ENCODE measurements around the gene SLC16A8.
"Not testable (repeated sequence)": the region's sequence is repeated elsewhere in the genome, so short reads cannot be mapped to it uniquely, and the experiment has no call there.

The SLC16A8 gene

DNA sequence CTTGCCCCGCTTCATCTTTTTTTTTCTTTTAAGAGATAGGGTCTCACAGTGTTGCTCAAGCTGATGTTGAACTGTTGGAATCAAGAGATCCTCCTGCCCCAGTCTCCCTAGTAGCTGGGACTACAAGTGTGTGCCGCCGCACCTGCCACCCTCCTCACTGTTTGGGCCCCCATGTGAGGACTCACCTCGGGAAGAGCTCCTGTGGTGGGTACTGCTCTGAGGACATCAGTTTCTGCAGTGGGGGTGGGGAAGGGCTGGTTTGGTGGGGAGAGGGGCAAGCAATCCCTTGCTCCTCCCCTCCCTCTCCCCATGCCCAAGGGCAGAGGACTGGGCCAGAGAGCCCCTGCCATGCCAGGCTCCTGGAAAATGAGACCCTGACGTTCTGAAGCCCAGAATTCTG is 1.5 kb upstream of the SLC16A8 start:
- DNase-seq = no peak

DNA sequence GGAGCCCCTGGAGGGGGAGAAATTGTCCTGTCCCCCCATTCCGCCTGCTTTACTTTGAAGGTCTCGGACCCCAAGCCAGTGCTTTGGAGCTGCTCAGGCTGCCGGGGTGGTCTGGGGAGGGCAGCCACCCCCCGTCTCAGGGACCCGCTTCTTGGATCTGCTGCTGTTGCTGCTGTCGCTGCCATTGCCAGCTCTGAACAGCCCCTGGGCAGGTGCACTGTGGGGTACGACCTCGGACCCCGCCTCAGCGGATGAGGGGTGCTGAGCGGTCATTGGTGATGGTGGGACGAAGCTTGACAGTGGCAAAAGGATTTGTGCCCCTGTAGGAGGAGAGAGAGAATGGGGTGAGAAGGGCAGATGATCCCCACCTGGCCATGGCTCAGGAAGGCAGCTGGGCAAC is 1.1 kb upstream of the SLC16A8 start:
- no peak for DNase-seq

DNA sequence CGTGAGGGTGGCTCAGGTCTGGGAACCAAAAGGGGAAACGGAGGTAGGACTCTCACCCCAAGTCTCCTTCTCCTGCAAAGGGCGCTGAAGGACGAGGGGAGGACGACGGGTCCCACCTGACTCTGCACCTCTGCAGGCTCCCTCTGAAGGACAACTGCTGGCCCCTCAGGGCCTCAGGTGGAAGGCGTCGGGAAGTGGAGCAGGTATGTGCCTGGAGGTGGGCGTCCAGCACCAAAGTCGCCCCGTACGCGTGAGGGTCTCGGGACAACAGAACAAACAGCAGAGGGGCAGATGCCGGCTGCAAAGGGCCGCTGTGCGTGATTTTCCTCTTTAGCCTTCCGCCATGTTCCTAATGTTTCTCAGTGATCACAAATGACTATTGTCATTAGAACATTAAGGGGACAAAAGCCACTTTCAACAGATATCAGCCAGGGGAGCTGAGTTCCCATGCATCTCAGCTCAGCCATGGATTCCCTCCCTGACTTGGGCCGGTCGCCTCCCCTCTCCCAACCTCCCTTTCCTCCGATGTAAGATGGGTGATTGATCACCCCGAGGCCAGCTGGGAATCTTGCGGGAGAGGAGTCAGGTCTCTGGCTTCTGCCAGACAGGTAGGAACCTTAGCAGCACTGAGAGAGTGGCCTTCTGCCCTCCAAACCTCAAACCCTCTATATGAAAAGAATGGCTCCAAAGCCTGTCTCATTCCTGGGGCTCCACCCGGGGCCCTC is 836 bp downstream of the SLC16A8 start:
- DNase-seq = no peak

DNA sequence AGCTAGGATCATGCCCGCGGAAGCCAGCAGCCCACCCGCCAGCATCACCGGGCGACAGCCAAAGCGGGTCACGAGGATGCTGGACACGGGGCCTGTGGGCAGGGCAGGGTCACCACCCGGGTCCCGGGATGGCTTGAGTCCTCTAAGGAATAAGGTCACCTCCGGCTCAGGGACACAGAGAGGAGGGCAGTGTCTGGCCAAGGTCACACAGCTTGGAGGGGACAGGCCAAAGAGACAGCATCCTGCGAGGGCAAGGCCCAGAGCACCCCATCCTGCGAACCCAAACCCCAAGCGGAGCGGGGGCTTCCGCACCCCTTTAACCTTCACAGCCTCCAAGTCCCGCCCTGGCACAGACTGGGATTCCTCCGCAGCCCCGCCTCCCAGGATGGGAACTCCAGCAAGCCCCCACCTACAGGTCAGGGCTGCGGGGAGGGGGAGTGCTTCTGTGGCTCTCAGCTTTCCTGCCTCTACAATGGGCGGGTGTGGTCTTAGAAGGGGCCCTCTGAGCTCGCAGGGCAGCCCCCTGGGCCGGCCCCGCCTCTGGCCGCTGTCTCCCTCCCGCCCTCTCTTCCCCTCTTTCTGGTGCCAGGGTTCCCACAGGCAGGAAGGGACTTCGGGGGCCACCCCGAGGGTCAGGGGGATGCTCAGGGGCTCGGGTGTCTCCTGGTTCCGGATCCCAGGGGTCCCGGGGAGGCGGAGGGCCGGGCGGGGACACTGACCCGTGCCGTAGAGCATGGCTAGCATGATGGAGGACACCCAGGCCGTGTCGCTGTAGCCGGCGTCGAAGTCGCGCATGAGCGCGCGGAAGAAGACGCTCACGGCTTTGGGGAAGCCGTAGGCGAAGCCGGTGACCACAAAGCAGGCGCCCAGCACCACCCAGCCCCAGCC is 1.8 kb downstream of the SLC16A8 start:
- DNase-seq = peak; percentile 43

DNA sequence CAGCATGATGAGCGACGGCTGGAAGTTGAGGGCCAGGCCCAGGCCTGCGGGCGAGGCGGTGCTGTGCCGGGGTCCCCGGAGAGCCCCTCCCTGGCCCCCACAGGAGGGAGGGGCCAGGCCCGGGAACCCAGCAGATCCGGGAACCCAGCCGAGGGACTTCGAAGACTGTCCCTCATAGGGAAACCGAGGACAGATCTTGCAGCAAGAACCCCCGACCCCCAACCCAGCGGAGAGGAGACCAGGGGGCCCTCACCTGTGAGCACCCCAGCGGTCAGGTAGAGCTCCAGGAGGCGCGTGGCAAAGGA is 2.4 kb downstream of the SLC16A8 start:
- DNase-seq = no peak

DNA sequence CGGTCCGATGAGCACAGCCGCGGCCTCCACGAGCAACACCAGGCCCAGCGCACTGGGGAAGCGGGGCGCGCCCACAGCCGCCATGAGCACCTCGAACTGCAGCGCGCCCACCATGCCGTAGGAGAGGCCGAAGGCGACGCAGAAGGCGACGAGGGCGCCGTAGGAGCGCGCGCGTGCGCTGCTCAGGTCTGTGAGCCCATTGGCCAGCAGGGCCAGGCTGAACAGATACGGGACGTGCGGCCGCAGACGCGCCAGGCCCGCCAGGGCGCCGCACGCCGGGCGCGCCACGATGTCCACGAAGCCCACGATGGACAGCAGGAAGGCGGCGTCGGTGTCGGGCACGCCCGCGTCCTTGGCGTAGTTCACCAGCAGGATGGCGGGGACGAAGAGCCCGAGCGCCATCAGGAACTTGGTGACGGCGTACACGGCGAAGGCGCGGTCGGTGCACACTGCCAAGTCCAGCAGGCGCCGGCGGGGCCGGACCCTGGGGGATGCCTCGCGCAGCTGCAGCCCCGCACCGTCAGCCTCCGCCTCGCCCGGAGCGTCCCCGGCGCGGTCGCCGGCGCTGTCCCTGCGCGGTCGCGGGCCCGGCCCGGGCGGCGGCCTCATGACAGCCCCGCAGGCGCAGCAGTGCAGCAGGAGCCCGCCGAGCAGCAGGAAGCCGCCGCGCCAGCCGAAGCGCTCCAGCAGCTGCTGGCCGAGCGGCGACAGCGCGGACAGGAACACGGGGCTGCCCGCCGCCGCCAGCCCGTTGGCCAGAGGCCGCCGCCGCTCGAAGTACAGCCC is 2.9 kb downstream of the SLC16A8 start:
- DNase-seq = peak; percentile 48

DNA sequence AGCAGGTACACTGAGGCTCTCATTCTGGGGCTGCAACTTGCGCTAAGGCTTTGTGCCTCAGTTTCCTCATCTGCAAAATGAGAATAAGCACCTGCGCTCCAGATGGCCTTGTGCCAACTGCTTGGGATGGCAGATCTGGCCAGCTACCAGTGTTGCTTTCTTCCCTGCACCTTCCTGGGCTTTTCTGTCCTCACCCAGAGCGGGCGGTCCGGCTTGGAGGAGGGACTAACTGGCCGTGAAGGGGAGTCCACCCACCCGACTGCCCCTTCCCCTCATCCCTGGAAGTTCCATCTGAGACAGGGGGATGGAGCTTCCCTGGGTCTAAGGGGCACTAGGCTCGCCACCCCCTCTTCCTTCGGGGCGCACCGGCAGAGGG is 3.5 kb downstream of the SLC16A8 start:
- DNase-seq = no peak

DNA sequence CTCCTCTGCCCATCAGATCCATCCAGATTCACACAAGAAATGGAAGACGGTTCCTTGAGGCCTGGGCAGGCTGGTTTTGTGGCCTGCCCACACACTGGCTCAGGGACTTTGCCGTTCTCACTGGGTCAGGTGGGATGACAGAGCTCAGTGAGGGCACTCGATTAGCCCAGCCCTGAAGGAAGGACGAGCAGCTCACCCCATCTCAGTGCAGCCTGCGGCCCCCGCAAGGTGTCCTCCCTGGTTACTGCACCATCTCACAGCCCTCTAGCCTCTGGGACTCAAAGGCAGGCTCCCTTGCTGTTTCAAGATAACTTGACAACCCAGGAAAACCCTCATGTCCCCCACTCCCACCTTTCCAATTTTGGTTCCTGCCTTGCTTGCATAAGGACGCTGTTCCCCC is 4.2 kb downstream of the SLC16A8 start:
- DNase-seq = no peak

DNA sequence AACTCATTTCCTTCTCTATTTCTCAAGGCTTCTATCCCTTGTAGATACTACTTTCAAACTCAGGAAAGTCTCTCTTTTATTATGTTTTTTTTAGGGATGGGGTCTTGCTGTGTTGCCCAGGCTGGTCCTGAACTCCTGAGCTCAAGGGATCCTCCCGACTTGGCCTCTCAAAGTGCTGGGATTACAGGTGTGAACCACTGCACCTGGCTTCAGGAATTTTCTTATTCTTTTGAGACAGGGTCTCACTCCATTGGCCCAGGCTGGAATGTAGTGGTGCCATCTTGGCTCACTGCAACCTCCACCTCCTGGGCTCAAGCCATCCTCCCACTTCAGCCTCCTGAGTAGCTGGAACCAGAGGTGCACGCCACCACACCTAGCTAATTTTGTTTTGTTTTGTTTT is 4.8 kb downstream of the SLC16A8 start:
- DNase-seq = not testable (repeated sequence)

DNA sequence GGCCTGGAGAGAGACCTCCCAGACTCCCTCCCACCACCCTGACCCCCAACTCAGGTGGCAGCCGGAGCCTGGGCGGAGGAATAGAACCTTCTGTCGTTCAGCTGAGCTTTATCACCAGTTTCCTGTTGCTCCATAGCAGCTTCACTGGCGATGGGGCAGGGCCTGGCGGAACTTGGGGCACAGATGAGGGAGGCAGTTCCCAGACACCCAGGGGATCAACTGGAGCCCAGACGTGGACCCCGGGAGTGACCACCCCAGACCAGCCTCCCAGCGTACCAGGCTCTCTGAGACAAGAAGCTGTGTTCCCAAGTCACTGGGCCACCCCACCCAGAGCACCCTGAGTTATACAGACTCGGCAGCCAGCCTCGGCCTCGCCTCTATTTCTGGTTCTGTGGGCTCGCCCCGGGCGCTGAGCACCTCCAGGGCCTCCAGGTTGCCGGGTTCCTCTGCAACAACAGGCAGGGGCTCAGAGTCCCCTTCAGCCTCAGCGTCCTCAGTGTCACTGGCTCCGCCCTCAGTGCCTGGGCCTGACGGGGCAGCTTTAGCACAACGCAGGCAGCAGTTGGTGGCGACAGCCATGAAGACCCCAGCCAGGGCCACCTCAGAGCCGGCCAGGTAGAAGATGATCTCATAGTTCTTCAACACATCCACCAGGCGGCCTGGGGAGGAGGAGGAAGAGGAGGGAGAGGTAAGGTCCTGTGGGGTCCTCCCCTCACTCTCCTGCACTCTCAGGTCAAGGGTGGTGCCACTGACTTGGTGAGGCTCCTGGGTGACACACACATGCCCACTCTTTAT is 5.7 kb downstream of the SLC16A8 start:
- no peak for DNase-seq

DNA sequence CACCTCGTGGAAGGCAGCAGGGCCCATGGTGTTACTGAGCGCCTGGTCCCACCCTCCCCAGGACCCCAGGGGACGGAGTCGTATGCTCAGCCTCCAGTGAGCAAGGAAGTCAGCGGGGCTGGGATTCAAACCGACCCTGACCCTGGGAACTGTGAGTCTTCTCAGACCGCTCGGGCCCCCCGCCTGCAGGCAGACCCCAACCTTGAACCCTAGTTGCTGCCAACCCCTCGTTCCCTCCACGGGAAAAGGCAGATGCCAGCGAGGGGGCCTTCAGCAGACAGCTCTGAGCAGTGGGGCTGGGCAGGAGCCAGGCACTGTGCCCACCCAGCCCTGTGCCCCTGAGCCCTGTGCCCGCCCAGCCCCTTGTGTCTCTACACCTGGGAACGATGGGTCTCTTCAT is 6.4 kb downstream of the SLC16A8 start:
- DNase-seq = no peak

DNA sequence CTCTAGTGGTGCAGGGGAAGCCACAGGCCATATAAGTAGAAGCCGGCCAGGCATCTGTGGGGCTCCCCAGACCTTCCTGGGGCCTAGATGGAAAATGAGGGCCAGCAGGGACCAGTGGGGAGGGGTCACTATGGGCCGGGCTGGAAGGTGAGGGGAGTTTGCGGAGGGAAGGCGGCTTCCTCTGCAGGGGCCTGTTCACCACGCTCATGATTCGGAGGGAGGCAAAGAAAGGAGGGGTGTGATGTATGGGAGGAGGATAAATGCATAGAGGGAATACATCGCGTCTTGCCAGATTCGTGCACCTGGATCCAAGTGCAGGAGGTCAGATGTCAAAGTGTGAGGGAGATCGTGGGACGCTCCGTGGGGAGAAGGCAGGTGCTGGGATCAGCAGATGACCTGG is 6.9 kb downstream of the SLC16A8 start:
- no peak for DNase-seq

DNA sequence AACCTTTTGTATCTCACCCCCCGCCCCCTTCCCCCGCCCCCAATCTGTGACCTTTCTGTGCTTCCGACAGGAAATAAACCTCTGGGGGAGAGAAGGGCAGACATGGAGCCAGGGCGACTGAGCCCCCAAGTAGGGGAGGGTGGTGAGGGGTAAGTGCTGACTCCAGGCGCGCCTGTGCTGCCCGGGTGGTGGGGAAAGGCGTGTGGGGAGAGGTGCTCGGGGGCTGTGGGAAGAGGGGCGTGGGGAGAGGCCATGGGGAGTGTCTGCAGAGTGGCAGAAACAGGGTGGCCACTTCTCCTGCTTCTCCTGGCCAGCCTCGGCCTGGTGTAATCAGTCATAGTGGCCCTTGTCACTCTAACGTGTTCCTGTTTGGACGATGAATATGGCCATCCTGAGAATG is 8.0 kb downstream of the SLC16A8 start:
- DNase-seq = no peak

DNA sequence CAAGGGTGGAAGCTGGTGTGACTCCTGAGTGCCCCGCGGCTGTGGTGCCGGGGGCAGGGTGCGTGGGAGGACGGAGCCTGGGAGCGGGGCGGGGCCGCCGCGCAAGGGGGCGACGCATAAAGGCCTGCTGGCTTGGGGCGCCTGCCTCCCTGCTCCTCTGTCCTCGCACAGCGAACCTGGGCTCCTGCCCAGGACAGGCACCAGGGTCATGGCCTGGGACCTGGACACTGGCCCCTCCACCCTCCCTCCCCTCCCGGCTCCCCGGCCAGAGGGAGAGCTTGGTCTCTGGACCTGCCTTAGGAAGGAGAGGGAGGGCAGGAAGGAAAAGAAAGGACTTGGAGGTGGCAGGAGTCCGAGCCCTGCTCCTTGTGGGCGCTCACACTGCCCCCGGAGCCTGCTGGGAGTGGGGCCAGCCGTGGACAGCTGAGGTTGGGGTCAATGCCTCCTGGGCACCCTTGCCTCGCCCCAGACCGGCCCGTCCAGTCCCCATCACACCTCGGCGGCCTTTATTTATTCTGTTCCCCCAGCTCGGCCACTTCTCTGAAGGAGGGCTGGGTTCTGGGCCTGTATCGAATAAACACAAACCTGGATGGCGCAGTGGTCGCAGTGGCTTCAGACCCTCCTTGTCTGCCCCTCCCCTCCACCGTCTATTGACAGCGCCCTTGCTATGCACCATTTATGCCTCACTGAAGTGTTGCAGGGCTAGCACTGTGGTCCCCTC is 8.7 kb downstream of the SLC16A8 start:
- DNase-seq = no peak

DNA sequence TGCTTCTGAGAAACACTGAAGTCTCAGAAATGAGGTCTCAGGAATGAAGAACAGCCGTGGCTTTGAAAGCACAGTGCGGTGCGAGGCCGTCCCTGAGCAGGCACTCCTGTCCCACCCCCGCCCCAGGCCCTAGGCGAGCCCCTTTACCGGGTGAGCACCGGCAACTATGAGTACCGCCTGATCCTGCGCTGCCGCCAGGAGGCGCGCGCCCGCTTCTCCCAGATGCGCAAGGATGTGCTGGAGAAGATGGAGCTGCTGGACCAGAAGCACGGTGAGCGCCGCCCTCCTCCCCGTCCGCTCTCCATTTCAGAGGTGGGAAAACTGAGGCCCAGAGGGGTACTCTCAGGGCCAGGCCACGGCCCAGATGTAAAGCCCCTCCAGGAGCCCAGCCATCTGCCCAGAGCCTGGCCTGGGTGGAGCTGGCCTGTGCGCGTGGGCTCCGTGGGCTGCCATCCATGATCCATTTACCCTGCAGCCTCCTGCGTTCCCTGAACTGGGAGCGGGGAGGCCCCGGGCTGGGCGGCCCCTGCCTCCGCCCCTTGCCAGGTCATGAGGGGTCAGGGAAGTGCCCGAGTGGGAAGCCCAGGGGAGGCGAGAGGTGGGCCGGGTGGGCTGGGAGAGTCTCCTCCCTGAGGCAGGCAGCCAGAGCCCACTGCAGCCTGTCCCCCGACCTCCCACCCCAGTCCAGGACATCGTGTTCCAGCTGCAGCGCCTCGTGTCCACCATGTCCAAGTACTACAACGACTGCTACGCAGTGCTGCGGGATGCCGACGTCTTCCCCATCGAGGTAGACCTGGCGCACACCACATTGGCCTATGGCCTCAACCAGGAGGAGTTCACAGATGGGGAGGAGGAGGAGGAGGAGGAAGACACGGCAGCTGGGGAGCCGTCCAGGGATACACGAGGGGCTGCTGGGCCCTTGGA is 9.5 kb downstream of the SLC16A8 start:
- DNase-seq = no peak

DNA sequence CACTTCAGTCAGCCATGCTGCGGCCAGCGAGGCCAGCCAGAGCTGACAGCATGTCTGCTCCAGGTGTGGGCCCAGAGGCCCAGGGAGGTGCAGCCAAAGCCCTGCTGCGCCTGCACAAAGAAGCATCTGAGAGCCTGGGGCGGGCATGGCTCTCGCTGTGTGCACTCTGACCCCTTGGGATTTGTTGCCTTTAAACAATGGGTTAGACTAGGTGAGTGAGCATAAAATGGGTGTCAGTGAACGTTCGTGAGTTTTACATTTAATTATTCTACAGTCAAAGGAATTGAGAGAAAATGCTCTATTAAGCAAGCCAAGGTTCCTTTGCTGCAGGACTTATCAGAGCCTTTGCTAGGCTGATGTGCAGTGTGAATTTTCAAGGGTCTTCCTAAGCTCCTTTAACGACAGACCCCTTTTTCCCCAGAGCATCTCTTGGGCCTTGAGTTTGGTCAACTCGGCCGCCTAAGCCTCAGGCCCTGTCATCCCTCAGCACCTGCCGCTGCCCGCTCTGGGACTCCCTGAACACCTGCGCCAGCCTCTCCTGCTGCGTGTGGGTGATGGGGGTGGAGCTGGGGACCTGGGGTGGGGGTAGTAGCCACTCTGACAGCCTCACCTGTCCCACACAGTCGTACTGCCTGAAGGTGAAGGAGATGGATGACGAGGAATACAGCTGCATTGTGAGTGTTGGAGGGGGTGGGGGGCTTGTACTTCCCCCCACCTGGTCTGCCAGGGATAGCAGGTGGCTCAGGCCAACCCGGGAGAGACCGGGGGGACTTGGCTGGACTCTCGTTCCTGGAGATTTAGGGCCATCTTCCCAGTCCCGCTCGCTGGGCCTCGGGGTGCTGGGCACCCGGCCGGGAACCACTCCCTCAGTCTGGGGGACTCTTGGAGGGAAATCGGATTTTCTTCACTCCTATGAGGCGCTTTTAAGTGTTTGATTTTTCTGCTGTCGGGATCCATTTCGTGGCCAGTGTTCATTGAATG is 10.5 kb downstream of the SLC16A8 start:
- no peak for DNase-seq

DNA sequence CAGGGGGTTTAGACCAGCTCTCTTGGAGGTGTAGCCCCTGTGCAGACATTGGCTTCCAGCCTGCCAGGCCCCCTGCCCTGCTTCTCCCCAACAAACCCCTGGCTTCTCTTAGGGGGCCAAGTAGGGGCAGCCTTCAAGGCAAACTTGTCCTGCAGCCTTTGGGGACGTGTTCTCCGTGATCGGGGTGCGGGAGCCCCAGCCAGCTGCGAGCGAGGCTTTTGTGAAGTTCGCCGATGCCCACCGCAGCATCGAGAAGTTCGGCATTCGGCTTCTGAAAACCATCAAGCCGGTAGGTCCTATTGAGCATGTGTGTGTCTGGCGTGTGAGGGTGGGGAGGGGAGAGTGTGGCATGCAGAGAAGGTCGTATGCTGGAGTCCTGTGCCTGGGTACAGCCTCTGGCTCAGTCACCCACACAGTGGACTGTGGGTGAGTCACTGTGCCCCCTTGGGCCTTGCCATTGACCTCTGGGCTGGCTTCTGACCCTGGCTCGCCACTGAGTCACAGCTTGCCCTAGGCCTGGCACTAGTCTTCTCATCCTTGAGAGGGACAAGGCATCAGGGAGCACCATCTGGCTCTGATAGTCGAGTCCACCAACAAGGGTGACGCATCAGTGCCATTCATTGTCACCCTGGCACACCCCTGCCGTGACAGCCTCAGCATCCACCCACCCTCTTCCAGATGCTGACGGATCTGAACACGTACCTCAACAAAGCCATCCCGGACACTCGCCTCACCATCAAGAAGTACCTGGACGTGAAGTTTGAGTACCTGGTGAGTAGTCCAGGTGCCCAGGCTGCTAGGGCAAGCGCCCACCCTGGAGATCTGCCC is 11.4 kb downstream of the SLC16A8 start:
- no peak for DNase-seq

DNA sequence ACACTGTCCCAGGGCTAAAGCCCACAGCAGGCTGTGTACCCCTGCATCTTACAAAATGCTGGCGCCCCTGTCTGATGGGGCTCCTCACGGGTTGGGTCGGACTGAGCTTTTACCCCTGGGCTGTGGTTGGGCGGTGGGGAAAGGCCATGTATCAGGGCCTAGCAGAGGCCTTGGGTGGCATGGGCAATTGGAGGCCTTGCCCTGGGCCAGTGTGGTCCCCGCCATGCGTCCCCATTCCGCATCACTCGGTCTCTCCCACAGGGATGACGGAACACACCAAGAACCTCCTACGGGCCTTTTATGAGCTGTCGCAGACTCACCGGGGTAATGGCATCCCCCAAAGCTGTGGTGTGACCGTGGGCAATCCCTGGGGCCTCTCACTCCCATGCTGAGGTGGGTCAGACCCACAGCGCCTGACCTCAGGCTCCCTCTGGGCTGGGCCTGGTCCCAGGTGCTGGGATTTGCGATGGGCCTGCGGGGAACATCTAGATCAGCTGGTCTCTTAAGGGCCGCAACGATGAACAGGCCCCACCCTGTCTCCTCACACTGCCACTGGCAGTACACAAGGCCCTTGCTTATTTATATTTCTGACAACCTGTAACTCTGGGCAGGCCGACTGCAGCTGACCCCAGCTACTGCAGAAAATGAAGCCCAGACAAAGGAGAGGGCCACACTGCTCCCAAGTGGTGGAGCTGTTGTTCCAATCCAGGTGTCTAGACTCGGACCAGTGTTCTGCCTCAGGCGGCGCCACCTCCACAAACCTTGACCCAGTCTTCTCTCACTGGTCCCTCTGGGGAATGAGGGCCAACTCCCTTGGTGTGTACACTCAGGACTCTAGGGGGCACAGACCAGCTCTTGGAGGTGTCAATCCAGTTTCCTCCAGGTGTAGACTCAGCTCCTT is 12.3 kb downstream of the SLC16A8 start:
- no peak for DNase-seq

Measured in hematopoietic multipotent progenitor cell treated with erythropoietin and hydrocortisone succinate and interleukin-3 and kit ligand, for 6 days (in vitro differentiated cells).